K562 (cell line): ENCODE measurements around the gene ANP32B. TPM values are rescaled to one million over a fixed set of nuclear protein-coding genes. Genes with fewer than 3 reads are reported as not detected.

Experiments
- CREB3L1 ChIP-seq: fragments of 450-650 bp; IDR thresholded peaks from 2 replicates; pipeline ENCODE4 v1.6.1; 2014; ENCODE audit warnings: low read depth, mild to moderate bottlenecking, moderate library complexity, borderline replicate concordance
- CTCF ChIP-seq, 3 experiments: IDR thresholded peaks in 2 of 3; conservative IDR thresholded peaks in 1 of 3; 2 replicates each; pipeline ENCODE4 v1.5.1; 2011 to 2012; ENCODE audit warnings: low read length in 3 of 3, mild to moderate bottlenecking in 3 of 3, control low read depth in 2 of 3, improper control_type of control experiment in 1 of 3, inconsistent platforms in 1 of 3, low read depth in 1 of 3, mixed read lengths in 1 of 3, moderate library complexity in 1 of 3; ENCODE audit not compliant: insufficient read depth in 2 of 3
- CXXC5 ChIP-seq: fragments of 250-450 bp; sonication (Bioruptor Pico); IDR thresholded peaks from 2 replicates; pipeline ENCODE4 v1.8.0; 2022; ENCODE audit warnings: inconsistent platforms, mild to moderate bottlenecking, moderate library complexity
- ETV6 ChIP-seq, 3 experiments: fragments of 150-350 bp in 1 of 3; sonication (generic) in 1 of 3; formaldehyde crosslinking in 1 of 3; IDR thresholded peaks; 2 replicates each; pipeline versions ENCODE4 v1.6.1 to v1.8.0; 2014 to 2022; ENCODE audit warnings: borderline replicate concordance in 2 of 3, low read depth in 2 of 3, antibody characterized with exemption in 1 of 3, low read length in 1 of 3, mild to moderate bottlenecking in 1 of 3, missing genetic modification reagents in 1 of 3
- GATA2 ChIP-seq: sonication (generic); formaldehyde crosslinking; IDR thresholded peaks from 2 replicates; pipeline ENCODE4 v1.4.0; 2020; ENCODE audit warnings: mild to moderate bottlenecking, missing genetic modification reagents
- HDAC2 ChIP-seq: fragments of 450-650 bp; IDR thresholded peaks from 2 replicates; pipeline ENCODE4 v1.6.1; 2016; ENCODE audit warnings: mild to moderate bottlenecking
- JUND ChIP-seq, 2 experiments: IDR thresholded peaks; 2 replicates in 1 of 2; 3 replicates in 1 of 2; pipeline ENCODE4 v1.6.1; 2011; ENCODE audit warnings: borderline replicate concordance in 2 of 2, low read depth in 2 of 2, low read length in 2 of 2, improper control_type of control experiment in 1 of 2, missing biosample characterization in 1 of 2, missing genetic modification characterization in 1 of 2, missing genetic modification reagents in 1 of 2
- LCOR ChIP-seq: sonication (generic); formaldehyde crosslinking; IDR thresholded peaks from 2 replicates; pipeline ENCODE4 v1.8.0; 2022; ENCODE audit warnings: mild to moderate bottlenecking, missing genetic modification reagents
- MAFK ChIP-seq: IDR thresholded peaks from 2 replicates; pipeline ENCODE4 v1.6.1; 2011; ENCODE audit warnings: low read length, improper control_type of control experiment
- PKNOX1 ChIP-seq: fragments of 450-650 bp; IDR thresholded peaks from 2 replicates; pipeline ENCODE4 v1.6.1; 2016
- RBM15 ChIP-seq: fragments of 200-400 bp; formaldehyde crosslinking; IDR thresholded peaks from 2 replicates; pipeline ENCODE4 v1.6.1; 2018; ENCODE audit warnings: mild to moderate bottlenecking, low read length, moderate library complexity; ENCODE audit not compliant: insufficient read depth
- RBM17 ChIP-seq: fragments of 200-400 bp; formaldehyde crosslinking; IDR thresholded peaks from 2 replicates; pipeline ENCODE4 v1.6.1; 2017; ENCODE audit warnings: low read depth, mild to moderate bottlenecking, low read length, borderline replicate concordance
- TAL1 ChIP-seq: fragments of 450-650 bp; IDR thresholded peaks from 2 replicates; pipeline ENCODE4 v1.6.1; 2016; ENCODE audit warnings: mild to moderate bottlenecking
- TCF7 ChIP-seq: sonication (generic); IDR thresholded peaks from 2 replicates; pipeline ENCODE4 v1.6.1; 2016; ENCODE audit warnings: antibody characterized with exemption, borderline replicate concordance
- ZNF175 ChIP-seq: fragments of 200-800 bp; sonication (Bioruptor generic); IDR thresholded peaks from 2 replicates; pipeline ENCODE4 v1.6.1; 2016; ENCODE audit warnings: low read depth, mild to moderate bottlenecking, missing genetic modification characterization, missing compliant biosample characterization
- polyA plus RNA-seq, 8 experiments: library from polyadenylated mRNA; depleted of rRNA in 4 of 8; stranded (reverse) in 5 of 8; unstranded in 3 of 8; fragments of >200 nt; fragmentation: Nextera tagmentation in 2 of 8; fragmentation: Illumina TruSeq in 1 of 8; extraction: Ambion mirVana in 2 of 8; extraction: Trizol in 1 of 8; gene quantifications; 2 replicates each; pipeline versions ENCODE4 v1.2.1 to v1.2.3, GENCODE V29; 2011 to 2014; ENCODE audit warnings: inconsistent platforms in 1 of 8, missing spikeins in 1 of 8
- total RNA-seq, 7 experiments: library from RNA; depleted of rRNA in 6 of 7; stranded (reverse); fragments of >200 nt in 6 of 7; fragmentation: Illumina TruSeq in 2 of 7; extraction: Trizol in 2 of 7; gene quantifications; 2 replicates each; pipeline versions ENCODE4 v1.2.1 to v1.2.3, GENCODE V29; 2011 to 2021; ENCODE audit warnings: low replicate concordance in 1 of 7

Gene ANP32B
- total and polyA plus RNA-seq, 9 of the 15 experiments (the other 6 are each of a cell fraction or from before 2014, with no cell fraction given) = 68.9 to 815 (median 141) TPM

GRCh38 chr9:97943308-97943855, 39.8 kb upstream of the ANP32B start (continued):
- TF ChIP-seq PKNOX1 = peak; percentile 96
- TF ChIP-seq CXXC5 (CRISPR knock-in tag) = peak; percentile 56
- peak; percentile 22; the same call in 1 of the 2 replicates for TF ChIP-seq MAFK
- no peak for TF ChIP-seq CTCF (IDR thresholded peaks at IDR 0.05 in 2 of 3, conservative IDR thresholded peaks at IDR 0.05 in 1 of 3; ENCODE audit: insufficient read depth in 2 of 3, low read depth in 1 of 3, low read length in 3 of 3)
- TF ChIP-seq HDAC2 = peak; percentile 84
- TF ChIP-seq LCOR = peak; percentile 79
- TF ChIP-seq RBM17 = no peak
- 0 out of 2 replicates have a peak, but pooled peaks have one; percentile 35 for TF ChIP-seq TCF7
- TF ChIP-seq ZNF175 (CRISPR knock-in tag) = no peak
- TF ChIP-seq TAL1 = peak; percentile 98
- TF ChIP-seq RBM15 = no peak
- TF ChIP-seq ETV6 (IDR thresholded peaks at IDR 0.05; ENCODE audit: borderline replicate concordance in 1 of 2, low read depth in 2 of 2, low read length in 1 of 2) = no peak
- TF ChIP-seq ETV6 (CRISPR knock-in tag; IDR thresholded peaks at IDR 0.05; ENCODE audit: borderline replicate concordance) = no peak
- TF ChIP-seq JUND (IDR thresholded peaks at IDR 0.05; ENCODE audit: borderline replicate concordance, low read depth, low read length) = peak; percentile 70
- TF ChIP-seq JUND (tag; IDR thresholded peaks at IDR 0.05; ENCODE audit: borderline replicate concordance, low read depth, low read length) = peak; percentile 74; the same call in 1 of the 3 replicates
- TF ChIP-seq CREB3L1 = no peak
- peak; percentile 93 for TF ChIP-seq GATA2
